Measurements from ENCODE around the gene NOL8.

NOL8 gene

DNA sequence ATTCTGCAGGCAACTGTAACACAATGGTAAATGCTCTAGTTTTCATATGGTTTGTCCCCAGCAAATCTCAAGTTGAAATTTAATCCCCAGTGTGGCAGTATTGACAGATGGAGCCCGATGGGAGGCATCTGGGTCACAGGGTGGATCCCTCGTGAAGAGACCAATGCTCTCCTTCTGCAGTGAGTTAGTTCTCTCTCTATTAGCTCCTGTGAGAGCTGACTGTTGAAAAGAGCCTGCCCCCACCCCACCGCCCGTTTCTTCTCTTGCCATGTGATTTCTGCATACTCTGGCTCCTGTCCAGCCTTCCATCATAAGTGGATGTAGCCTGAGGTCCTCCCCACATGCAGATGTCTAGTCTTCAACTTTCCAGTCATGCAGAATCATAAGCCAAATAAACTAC, 58.7 kb downstream of the NOL8 start:
- no peak for DNase-seq (ENCODE audit: low read depth in 2 of 2)

GRCh38 chr9:92265154-92265553, 60.0 kb downstream of the NOL8 start:
- no peak for DNase-seq (ENCODE audit: low read depth in 2 of 2)

DNA sequence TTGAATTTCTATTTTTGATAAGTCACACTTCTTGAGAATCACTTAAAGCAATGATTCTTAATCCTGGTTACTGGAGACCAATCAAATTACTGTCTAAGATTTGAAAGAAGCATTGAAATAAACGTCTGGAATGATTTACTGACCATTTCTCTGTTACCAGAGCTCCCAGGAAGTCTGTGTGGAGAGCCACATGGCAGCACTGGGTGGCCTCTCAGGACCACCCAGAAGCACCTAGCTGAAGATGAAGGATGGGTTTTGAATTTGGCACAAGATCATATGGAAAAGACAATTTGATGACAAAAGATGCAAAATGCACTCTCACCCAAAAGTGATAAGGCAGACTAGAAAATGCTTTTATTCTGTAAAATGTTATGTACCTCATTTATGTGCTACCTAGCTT, 62.0 kb downstream of the NOL8 start:
- DNase-seq (ENCODE audit: low read depth in 2 of 2): no peak

- no peak for DNase-seq (ENCODE audit: low read depth in 2 of 2)
Measured at GRCh38 chr9:92257327-92257726, 67.8 kb downstream of the NOL8 start.

- no peak for DNase-seq (ENCODE audit: low read depth in 2 of 2)
Measured at GRCh38 chr9:92254381-92255337, 70.5 kb downstream of the NOL8 start.

- no peak for DNase-seq (ENCODE audit: low read depth in 2 of 2)
Measured at GRCh38 chr9:92253656-92254055, 71.5 kb downstream of the NOL8 start.

GRCh38 chr9:92247981-92248380, 77.2 kb downstream of the NOL8 start:
- no peak for DNase-seq (ENCODE audit: low read depth in 2 of 2)
